Measurements from ENCODE around the gene HIGD2A. TPM values are rescaled to one million over a fixed set of nuclear protein-coding genes. Genes with fewer than 3 reads are reported as not detected.
A peak's percentile ranks its signal among the peaks of the same experiment; 100 is the strongest.

HIGD2A gene, protein sequence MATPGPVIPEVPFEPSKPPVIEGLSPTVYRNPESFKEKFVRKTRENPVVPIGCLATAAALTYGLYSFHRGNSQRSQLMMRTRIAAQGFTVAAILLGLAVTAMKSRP
- total RNA-seq = 151 TPM
- 100 to 1,000 TPM; 145 to 220 (median 181) TPM for polyA plus RNA-seq (ENCODE audit: insufficient read depth in 1 of 8, insufficient read length in 8 of 8, low replicate concordance in 1 of 8)
- long read RNA-seq, donor 1, transcript HIGD2A-201 (2 exons, 668 nt) = major isoform, 102 of 102 reads
- long read RNA-seq, donor 1, partial matches to known transcripts = 0 of 102 reads
- long read RNA-seq, donor 1, other reads (novel, unspliced or antisense) = 0 of 102 reads
- long read RNA-seq, donor 2, transcript HIGD2A-201 (2 exons, 668 nt) = major isoform, 19 of 28 reads
- long read RNA-seq, donor 2, partial matches to known transcripts = 9 of 28 reads
- long read RNA-seq, donor 2, other reads (novel, unspliced or antisense) = 0 of 28 reads
- long read RNA-seq, donor 3, transcript HIGD2A-201 (2 exons, 668 nt) = major isoform, 182 of 210 reads
- long read RNA-seq, donor 3, partial matches to known transcripts = 28 of 210 reads
- long read RNA-seq, donor 3, other reads (novel, unspliced or antisense) = 0 of 210 reads
- long read RNA-seq, donor 4, transcript HIGD2A-201 (2 exons, 668 nt) = major isoform, 170 of 196 reads
- long read RNA-seq, donor 4, partial matches to known transcripts = 26 of 196 reads
- long read RNA-seq, donor 4, other reads (novel, unspliced or antisense) = 0 of 196 reads
- long read RNA-seq, donor 5, transcript HIGD2A-201 (2 exons, 668 nt) = major isoform, 319 of 319 reads
- long read RNA-seq, donor 5, partial matches to known transcripts = 0 of 319 reads
- long read RNA-seq, donor 5, other reads (novel, unspliced or antisense) = 0 of 319 reads
- long read RNA-seq, donor 6, transcript HIGD2A-201 (2 exons, 668 nt) = major isoform, 352 of 352 reads
- long read RNA-seq, donor 6, partial matches to known transcripts = 0 of 352 reads
- long read RNA-seq, donor 6, other reads (novel, unspliced or antisense) = 0 of 352 reads
- long read RNA-seq, donor 7, transcript HIGD2A-201 (2 exons, 668 nt) = major isoform, 188 of 188 reads
- long read RNA-seq, donor 7, partial matches to known transcripts = 0 of 188 reads
- long read RNA-seq, donor 7, other reads (novel, unspliced or antisense) = 0 of 188 reads
- long read RNA-seq, donor 8, transcript HIGD2A-201 (2 exons, 668 nt) = major isoform, 154 of 206 reads
- long read RNA-seq, donor 8, partial matches to known transcripts = 52 of 206 reads
- long read RNA-seq, donor 8, other reads (novel, unspliced or antisense) = 0 of 206 reads
- long read RNA-seq, donor 9, transcript HIGD2A-201 (2 exons, 668 nt) = major isoform, 163 of 163 reads
- long read RNA-seq, donor 9, partial matches to known transcripts = 0 of 163 reads
- long read RNA-seq, donor 9, other reads (novel, unspliced or antisense) = 0 of 163 reads
- long read RNA-seq, donor 10, transcript HIGD2A-201 (2 exons, 668 nt) = major isoform, 294 of 294 reads
- long read RNA-seq, donor 10, partial matches to known transcripts = 0 of 294 reads
- long read RNA-seq, donor 10, other reads (novel, unspliced or antisense) = 0 of 294 reads
- long read RNA-seq, donor 11, transcript HIGD2A-201 (2 exons, 668 nt) = major isoform, 158 of 158 reads
- long read RNA-seq, donor 11, partial matches to known transcripts = 0 of 158 reads
- long read RNA-seq, donor 11, other reads (novel, unspliced or antisense) = 0 of 158 reads

DNA sequence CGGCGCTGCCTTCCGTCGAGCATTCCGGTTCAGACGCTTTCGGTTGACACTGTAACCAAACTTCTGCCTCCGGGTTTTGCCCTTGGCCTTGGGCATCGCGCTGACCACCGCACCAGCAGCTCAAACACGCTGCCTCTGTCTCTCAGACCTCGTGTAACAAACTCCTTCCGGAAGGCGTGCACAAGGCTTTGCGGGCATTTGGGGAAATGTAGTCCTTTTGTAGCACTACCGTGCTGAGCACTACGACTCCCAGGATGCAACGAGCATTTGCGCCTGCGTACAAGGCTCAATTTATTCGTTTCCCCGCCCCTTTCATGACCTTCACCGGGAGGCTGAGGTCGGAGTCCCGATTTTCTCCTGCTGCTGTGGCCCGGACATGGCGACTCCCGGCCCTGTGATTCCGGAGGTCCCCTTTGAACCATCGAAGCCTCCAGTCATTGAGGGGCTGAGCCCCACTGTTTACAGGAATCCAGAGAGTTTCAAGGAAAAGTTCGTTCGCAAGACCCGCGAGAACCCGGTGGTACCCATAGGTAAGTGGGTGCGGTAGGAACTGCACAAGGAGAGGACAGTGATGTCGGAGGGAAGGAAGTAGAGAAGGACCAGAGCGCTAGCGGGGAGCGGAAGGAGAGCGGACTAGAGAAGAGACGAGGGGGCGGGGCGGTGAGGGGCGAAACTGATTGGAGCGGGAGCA lies at the start of gene HIGD2A, which contains the start of gene NOP16:
Gene HIGD2A, plus strand, starts transcription at position 308 of the 691 bp plus-strand sequence. Its CDS starts 69 bp downstream, at position 377.
Gene NOP16, minus strand, starts transcription at position 155 of the 691 bp plus-strand sequence. Its CDS starts 59 bp downstream, at position 96.
- WGBS (ENCODE audit: insufficient coverage) = under 1% methylated on average over 46 of the region's 47 CpGs
- peak; percentile 100 for DNase-seq
- Histone ChIP-seq H3K4me1 (ENCODE audit: control insufficient read depth, insufficient read depth, low read length) (peaks cover 15% of the 10 kb centered on the region), H3K9me3 (replicated peaks; ENCODE audit: control insufficient read depth, low read depth, low read length) (no peaks in the 10 kb centered on the region), H3K36me3 (ENCODE audit: control insufficient read depth, insufficient read depth, low read length) (peaks cover 50% of the 10 kb centered on the region), H3K27me3 (ENCODE audit: control insufficient read depth, insufficient read depth, low read length) (no peaks in the 10 kb centered on the region), H3K4me3 (ENCODE audit: low read length) (peak within 1 kb of the TSS; percentile 79), H3K27ac (ENCODE audit: low read length) (peak within 1 kb of the TSS; percentile 99)

DNA sequence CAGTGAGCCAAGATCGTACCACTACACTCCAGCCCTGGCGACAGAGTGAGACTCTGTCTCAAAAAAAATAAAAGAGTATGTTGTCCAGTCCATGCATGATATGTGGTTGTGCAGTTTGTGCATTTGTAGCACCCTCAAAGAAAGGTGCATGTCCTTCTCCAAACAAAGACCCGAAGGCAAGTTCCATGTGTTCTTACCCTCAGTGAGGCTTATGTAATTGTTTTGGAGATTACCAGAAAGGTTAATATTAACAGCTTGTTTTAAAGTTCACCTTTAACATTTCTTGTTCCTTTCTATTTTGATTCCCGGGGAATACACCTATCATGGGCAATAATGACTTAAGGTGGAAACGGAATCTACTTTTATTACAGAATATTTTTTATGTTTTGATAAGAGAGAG lies 49.2 kb upstream of the HIGD2A start:
- H3K4me1 ChIP-seq (ENCODE audit: control insufficient read depth, insufficient read depth, low read length) = no peaks in the 10 kb centered on the region
- H3K27ac ChIP-seq (ENCODE audit: low read length) = no peak overlapping the region
- no peak for DNase-seq
- peaks cover 2% of the 10 kb centered on the region for H3K9me3 ChIP-seq (replicated peaks; ENCODE audit: control insufficient read depth, low read depth, low read length)
- no CpG with 5 or more reads among the region's 5 CpGs for WGBS (ENCODE audit: insufficient coverage)
- no peak overlapping the region for H3K4me3 ChIP-seq (ENCODE audit: low read length)
- H3K36me3 ChIP-seq (ENCODE audit: control insufficient read depth, insufficient read depth, low read length) = peaks cover 19% of the 10 kb centered on the region
- H3K27me3 ChIP-seq (ENCODE audit: control insufficient read depth, insufficient read depth, low read length) = no peaks in the 10 kb centered on the region

DNA sequence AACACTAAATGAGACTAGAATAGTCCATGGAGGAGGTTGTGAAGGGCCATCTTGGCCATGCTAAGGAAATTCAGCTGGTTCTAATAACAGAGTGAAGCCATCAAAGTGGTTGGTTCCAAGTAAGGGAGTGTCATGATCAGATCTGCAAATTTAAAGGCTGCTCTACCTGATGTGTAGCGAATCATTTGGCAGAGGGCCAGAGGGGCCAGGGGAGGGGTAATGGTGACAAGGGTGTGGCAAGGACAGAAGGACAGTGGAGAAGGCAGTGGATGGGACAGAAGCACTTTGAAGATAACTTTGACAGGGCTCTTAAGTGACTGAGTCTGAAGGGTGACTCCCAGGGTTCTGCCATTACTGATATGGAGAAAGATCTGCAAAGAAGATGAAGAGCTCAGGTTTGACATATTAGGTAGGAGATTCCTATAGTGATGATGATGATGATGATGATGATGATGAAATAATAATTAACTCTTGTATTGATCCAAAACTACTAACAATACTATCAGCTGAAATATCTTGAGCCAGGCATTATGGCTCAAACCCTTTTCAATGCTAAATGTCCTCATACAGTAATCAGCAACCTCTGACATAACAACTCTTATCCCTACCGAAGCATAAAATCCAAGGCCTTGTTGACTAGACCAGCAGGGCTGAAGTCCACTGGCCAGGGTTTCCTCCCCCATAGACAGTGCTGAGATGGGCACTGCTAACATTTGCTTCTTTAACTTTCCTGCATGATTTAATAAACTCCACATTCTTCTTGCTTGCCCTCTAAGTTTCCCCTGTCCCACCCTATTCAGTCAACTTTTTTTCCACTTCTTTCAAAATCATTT lies 47.0 kb upstream of the HIGD2A start:
- H3K27ac ChIP-seq (ENCODE audit: low read length) = no peak overlapping the region
- 85% methylated on average over 2 of the region's 2 CpGs for WGBS (ENCODE audit: insufficient coverage)
- no peaks in the 10 kb centered on the region for H3K27me3 ChIP-seq (ENCODE audit: control insufficient read depth, insufficient read depth, low read length)
- no peaks in the 10 kb centered on the region for H3K4me1 ChIP-seq (ENCODE audit: control insufficient read depth, insufficient read depth, low read length)
- no peak overlapping the region for H3K4me3 ChIP-seq (ENCODE audit: low read length)
- H3K36me3 ChIP-seq (ENCODE audit: control insufficient read depth, insufficient read depth, low read length) = peaks cover 26% of the 10 kb centered on the region
- H3K9me3 ChIP-seq (replicated peaks; ENCODE audit: control insufficient read depth, low read depth, low read length) = no peaks in the 10 kb centered on the region
- no peak for DNase-seq

DNA sequence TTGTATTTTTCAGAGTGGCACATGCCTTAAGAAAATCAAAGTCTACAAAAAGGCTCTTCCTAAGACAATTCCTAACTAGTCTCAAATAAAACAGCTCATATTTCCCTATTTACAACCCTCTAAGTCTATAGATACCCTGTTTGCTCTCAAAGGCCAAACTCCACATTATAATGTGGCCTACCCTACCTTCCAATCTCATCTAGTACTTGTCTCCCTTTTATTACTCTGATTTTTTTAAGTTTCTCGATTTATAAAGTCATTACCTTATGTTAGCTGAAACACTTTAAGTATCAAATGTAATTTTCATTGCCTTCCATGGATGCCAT lies 46.4 kb upstream of the HIGD2A start:
- no peaks in the 10 kb centered on the region for H3K27me3 ChIP-seq (ENCODE audit: control insufficient read depth, insufficient read depth, low read length)
- H3K9me3 ChIP-seq (replicated peaks; ENCODE audit: control insufficient read depth, low read depth, low read length) = no peaks in the 10 kb centered on the region
- DNase-seq = no peak
- peaks cover 26% of the 10 kb centered on the region for H3K36me3 ChIP-seq (ENCODE audit: control insufficient read depth, insufficient read depth, low read length)
- no peak overlapping the region for H3K27ac ChIP-seq (ENCODE audit: low read length)
- no peaks in the 10 kb centered on the region for H3K4me1 ChIP-seq (ENCODE audit: control insufficient read depth, insufficient read depth, low read length)
- WGBS (ENCODE audit: insufficient coverage) = 100% methylated on average over 1 of the region's 1 CpG
- no peak overlapping the region for H3K4me3 ChIP-seq (ENCODE audit: low read length)

DNA sequence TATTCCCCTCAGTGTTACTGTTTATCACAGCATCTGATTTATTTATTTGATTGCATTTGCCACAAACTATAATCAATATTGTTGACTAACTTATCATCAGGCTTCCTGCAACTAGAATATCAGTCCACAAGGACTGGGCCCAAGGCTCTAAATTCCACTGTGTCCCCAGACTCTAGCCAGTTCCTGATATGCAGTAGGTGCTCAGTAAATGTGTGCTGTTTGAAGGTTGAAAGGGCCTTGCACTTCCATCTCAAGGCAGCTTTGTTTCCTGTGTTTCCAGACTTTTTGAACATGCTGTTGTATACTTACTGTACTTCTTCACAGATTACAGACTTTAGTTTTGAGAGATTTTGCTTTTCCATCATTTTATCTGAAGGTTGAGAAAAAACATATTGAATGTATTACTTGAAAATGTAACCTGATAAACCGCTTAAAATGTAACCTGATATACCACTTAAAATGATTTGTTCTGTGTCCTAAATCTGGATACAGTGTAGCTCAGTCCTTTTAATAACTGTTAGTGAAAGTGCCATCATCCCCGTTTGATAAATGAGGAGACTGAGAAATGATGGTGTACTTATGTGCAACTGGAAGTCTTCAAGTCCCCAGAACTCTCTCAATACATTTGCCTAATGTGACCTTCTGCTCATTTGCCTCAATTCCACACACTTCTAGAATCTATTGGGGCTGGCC lies 45.6 kb upstream of the HIGD2A start:
- DNase-seq = no peak
- Histone ChIP-seq H3K4me3 (ENCODE audit: low read length) (no peak overlapping the region), H3K27me3 (ENCODE audit: control insufficient read depth, insufficient read depth, low read length) (no peaks in the 10 kb centered on the region), H3K4me1 (ENCODE audit: control insufficient read depth, insufficient read depth, low read length) (no peaks in the 10 kb centered on the region), H3K27ac (ENCODE audit: low read length) (no peak overlapping the region), H3K36me3 (ENCODE audit: control insufficient read depth, insufficient read depth, low read length) (peaks cover 26% of the 10 kb centered on the region), H3K9me3 (replicated peaks; ENCODE audit: control insufficient read depth, low read depth, low read length) (no peaks in the 10 kb centered on the region)
- no CpG with 5 or more reads among the region's 2 CpGs for WGBS (ENCODE audit: insufficient coverage)

DNA sequence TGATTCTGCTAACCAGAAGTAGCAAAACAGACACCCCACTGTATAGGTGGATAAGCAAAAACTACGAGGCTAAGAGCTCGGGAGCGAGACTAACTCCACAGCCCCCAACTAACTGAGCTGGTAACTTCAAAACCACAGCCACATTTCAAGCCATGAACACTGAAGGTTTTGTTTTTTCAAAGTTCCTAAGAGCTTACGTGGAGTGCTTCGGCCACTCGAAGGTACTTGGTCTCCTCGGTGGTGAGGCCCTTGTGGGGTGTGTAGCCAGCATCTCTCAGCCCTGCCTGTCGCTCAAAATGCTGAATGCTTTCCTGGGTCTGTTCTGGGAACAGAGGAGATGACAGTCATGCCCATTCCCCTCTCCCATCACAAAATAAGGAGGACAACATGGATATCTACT lies 38.1 kb upstream of the HIGD2A start:
- Histone ChIP-seq H3K4me3 (ENCODE audit: low read length) (no peak overlapping the region), H3K9me3 (replicated peaks; ENCODE audit: control insufficient read depth, low read depth, low read length) (no peaks in the 10 kb centered on the region), H3K36me3 (ENCODE audit: control insufficient read depth, insufficient read depth, low read length) (peaks cover 72% of the 10 kb centered on the region), H3K4me1 (ENCODE audit: control insufficient read depth, insufficient read depth, low read length) (peaks cover 14% of the 10 kb centered on the region), H3K27ac (ENCODE audit: low read length) (no peak overlapping the region), H3K27me3 (ENCODE audit: control insufficient read depth, insufficient read depth, low read length) (no peaks in the 10 kb centered on the region)
- no peak for DNase-seq
- 100% methylated on average over 5 of the region's 8 CpGs for WGBS (ENCODE audit: insufficient coverage)

DNA sequence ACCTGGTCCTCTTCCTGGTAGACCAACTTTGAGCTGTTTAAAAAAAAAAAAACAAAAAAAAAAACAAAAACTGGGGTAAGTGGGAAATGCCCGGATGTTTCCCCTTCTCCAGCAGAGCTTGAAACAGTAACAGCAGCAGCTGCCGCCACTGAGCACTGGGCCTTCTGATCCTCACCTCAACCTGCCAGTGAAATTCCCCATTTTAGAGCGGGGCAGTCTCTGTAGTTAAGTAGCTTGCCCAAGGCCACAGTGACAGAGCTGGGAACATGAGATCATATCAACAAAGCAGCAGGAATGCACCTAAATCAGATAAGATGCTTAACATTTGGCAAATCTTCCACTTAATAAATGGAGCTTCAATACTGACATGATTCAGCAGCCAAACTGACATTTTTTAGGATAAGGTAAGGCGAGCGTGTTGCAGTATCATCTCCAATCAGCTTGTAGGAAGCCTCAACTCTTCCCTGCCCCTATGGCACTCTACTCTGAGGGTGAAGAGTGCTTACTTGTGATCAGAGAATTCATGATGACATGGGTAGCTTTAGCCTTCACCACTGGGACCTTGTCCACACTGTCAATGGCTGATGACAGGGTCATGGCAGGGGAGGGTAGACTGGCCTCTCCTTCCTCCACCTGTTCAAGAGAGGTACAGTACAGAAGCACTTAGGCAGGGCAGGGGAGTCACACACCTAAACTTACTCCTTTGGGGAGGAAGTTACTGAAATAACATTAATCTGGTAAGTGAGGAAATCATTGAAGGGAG lies 36.3 kb upstream of the HIGD2A start:
- DNase-seq = no peak
- Histone ChIP-seq H3K4me3 (ENCODE audit: low read length) (no peak overlapping the region), H3K36me3 (ENCODE audit: control insufficient read depth, insufficient read depth, low read length) (peaks cover 80% of the 10 kb centered on the region), H3K4me1 (ENCODE audit: control insufficient read depth, insufficient read depth, low read length) (peaks cover 14% of the 10 kb centered on the region), H3K27ac (ENCODE audit: low read length) (no peak overlapping the region), H3K9me3 (replicated peaks; ENCODE audit: control insufficient read depth, low read depth, low read length) (no peaks in the 10 kb centered on the region), H3K27me3 (ENCODE audit: control insufficient read depth, insufficient read depth, low read length) (no peaks in the 10 kb centered on the region)
- 72% methylated on average over 2 of the region's 5 CpGs for WGBS (ENCODE audit: insufficient coverage)

Measured in muscle of leg (tissue), 16 donors.